Stimulated activated CD8-positive, alpha-beta memory T cell treated with anti-CD3 and anti-CD28 coated beads, Interleukin-4, amount 100 ng/mL, for 4 hours (primary cell): ENCODE data around the gene DDX50.
"Not testable (repeated sequence)": the region's sequence is repeated elsewhere in the genome, so short reads cannot be mapped to it uniquely, and the experiment has no call there.

Source experiments
- DNase-seq, 2 donors: peaks; one replicate each; pipeline ENCODE4 v3.0.0-alpha.2; 2020; ENCODE audit warnings: low read depth in 2 of 2, low spot score in 1 of 2

The DDX50 gene

DNA sequence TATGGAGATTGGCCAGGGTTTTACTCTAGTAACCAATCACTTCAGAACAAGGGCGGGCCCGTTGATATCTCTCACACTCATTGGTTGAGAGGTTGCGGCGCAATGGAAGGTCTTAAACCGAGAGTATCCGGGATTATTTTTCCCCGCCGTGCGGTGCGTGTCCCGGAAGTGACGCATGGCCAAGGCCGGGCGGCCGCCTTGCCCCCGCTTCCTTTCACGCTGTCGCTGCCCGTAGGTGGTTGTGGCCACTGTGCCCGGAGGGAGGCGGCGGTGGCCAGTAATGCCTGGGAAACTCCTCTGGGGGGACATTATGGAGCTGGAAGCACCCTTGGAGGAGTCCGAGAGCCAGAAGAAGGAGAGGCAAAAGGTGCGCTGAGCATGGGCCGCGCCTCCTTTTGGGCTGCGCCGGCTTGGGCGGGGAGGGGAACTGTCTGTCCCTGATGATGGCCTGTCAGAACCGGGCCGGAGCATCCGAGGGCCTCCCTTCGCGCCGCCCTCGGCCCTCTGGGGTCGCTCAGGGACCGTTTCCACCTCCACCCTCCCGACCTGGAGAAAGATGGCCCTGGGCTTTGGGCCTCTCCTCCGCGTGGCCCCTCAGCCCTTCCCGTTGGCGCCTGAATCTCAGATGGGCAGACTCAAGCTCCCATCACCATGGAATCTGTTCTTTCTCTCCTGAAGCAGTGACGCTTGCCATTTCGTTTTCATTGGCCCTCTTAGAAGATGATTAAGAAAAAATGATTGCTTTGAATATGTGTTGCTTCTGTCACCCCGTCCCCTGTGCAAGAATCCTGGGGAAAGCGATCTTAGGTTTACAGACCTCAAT, at the start of gene DDX50:
TSS of gene DDX50 (plus strand) at position 211 of the 823 bp plus-strand sequence. CDS start at position 281, 70 bp downstream.
- DNase-seq = peak; percentile 90 to 94

- no peak for DNase-seq
These were observed 44.8 kb upstream of the DDX50 start for GRCh38 chr10:68856352-68856751.

- DNase-seq = no peak
These were observed 44.1 kb upstream of the DDX50 start for GRCh38 chr10:68857005-68857404.

DNA sequence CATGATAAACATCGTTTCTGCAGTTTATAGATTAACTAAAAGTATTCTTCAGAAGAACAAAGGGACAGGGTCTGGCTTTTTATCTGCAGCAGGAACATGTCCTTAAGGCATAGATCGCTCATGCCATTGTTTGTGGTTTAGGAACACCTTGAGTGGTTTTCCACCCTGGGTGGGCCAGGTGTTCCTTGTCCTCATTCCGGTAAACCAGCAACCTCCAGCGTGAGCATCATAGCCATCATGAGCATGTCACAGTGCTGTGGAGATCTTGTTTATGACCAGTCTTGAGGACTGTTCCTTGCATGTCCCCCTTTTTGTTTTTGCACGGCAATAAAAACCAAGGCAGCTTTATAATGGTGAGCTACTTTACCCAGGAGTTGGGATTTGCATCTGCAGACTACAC, 39.9 kb upstream of the DDX50 start:
- no peak for DNase-seq

DNA sequence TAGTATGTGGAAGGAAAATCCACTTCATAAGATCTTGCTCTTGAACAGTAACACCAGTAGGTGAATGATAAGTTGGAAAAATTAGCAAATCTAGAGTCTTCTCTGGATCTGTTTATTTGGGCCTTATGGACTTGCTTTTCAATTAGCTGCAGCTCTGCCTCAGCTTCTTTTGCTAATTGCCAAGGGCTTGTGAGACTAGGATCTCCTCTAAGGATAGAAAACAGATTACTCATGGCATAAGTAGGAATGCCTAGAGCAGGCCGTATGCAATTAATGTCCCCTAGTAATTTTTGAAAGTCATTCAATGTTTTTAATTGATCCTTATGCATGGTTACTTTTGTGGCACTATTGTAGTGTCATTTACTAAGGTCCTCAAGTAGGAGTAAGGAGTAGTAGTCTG, 36.5 kb upstream of the DDX50 start:
- no peak for DNase-seq

- not testable (repeated sequence) for DNase-seq
These were observed 32.9 kb upstream of the DDX50 start for GRCh38 chr10:68868173-68868572.

DNA sequence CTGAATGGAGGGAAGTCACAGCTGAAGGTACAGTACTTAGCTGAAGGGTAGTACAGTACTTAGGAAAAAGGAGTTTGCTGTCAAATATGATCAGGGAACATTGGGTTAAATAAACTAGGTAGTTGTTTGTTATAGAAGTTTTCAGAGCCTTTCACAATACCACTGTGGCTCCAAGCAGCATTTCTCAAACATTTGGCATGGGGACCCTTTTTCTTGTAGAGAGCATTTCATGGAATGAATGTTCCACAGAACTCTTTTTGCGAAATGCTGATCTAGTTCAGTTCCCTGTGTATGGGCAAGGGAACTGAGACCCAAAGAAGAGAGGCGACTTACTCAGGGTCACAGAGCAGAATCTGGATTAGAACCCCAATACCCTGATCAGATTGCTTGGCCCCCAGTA, 31.5 kb upstream of the DDX50 start:
- DNase-seq = no peak

- DNase-seq = no peak
These were observed 31.1 kb upstream of the DDX50 start for GRCh38 chr10:68870061-68870460.

DNA sequence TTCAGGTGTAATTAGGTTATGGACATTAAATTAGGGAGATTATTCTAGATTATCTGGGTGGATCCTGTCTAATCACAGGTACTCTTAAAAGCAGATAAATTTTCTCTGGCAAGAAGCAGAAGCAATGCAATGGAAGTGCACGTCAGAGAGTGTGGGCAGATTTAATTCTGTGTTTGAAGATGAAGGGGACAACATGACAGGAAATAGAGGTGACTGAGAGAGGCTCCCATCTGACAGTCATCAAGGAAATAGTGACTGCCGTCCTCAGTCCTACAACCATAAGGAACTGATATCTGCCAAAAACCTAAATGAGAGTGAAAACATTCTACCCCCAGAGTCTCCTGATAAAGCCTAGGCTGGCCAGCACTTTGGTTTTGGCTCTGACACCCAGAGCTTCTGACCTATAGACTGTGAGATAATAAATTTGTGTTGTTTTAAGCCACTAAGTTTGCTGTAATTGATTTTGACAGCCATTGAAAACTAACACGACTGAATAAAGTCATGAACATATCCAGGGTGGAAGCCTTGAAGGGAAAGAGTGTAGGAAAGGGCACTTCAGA, 30.5 kb upstream of the DDX50 start:
- DNase-seq = no peak

- DNase-seq = no peak
These were observed 29.9 kb upstream of the DDX50 start for GRCh38 chr10:68871105-68871711.

- no peak for DNase-seq
These were observed 29.3 kb upstream of the DDX50 start for GRCh38 chr10:68871731-68872342.

DNA sequence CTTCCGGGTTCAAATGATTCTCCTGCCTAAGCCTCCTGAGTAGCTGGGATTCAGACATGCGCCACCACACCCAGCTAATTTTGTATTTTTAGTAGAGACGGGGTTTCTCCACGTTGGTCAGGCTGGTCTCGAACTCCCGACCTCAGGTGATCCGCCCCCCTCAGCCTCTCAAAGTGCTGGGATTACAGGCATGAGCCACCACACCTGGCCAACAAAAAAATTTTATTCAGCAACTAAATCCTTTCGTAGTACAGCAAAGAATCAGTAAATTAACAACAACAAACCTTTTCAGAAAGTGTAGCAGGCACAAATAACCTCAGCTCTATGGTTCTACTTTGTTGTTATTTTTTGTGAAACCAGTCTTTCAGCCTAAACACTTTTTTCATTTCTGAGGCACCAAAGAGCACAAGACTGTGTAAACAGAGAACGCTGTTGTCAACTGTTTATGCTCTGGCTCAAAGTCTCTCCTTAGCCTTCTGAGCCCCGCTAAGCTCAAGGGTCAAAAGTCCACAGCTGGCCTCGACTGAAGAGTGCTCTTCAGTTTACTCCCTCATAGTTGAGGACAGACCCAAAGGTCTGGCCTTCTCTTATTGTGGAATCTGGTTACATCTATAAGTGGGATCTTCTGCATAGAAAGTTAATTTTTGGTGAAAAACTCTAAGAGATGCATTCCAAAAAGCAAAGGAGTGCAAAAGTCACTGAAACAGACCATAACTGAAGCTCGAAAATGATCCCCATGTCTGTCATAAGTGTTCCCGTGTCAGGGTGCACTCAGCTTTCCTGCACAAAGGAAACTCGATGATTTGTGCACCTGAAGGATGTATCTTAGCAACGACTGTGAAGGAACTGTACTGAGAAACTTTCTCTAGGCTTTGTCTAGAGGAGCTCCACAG, 24.6 kb upstream of the DDX50 start:
- DNase-seq = no peak

- DNase-seq = no peak
These were observed 23.5 kb upstream of the DDX50 start for GRCh38 chr10:68877482-68878110.

DNA sequence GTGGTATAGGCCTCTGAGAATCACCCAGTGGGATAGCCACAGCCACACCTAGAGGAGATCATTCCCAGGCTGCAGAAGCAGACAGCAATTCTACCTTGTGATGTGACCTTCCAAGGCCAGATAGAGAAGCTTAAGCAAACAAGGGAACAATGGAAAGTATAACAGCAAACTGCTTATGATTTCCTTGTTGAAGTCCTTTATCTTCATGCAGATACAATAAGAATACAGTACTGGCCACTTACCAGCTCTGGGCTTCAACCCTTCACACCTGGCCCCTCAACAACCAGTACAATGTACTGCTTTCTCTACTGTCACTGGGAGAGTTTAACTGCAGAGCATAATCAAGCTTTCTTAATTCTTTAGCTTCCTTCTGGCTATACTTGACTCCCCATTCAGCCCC, 22.6 kb upstream of the DDX50 start:
- no peak for DNase-seq

GRCh38 chr10:68879628-68880027, 21.5 kb upstream of the DDX50 start:
- DNase-seq = no peak

DNA sequence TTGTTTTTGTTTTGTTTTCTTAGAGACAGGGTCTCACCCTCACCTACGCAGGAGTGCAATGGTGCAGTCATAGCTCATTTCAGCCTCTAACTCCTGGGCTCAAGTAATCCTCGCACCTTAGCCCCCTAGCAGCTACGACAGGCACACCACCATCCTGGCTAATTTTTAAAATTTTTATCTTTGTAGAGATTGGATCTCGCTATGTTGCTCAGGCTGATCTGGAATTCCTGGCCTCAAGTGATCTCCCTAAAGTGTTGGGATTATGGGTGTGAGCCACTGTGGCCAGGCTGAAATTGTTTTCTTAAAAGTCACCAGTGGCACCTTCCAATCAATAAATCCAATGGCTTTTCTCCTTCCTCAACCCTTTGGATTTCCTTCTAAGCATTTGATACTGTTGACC, 20.9 kb upstream of the DDX50 start:
- DNase-seq = no peak

DNA sequence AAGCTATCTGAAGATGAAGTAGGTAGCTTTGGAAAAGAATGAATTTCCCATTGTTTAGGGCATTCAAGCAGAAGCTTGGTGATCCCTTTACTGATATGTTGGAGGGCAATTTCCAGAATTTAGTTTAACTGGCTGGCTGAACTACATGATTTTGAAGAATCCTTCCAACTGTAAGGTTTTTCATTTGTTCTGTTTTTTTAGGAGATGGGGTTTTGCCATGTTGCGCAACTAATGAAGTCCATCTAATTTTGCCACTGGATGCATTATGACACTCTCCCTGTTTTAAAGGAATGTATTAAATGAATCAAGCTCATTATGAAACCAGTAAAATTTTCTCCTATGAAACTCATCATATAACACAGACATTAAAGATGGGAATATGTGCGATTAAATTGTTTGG, 6.1 kb upstream of the DDX50 start:
- DNase-seq = no peak

GRCh38 chr10:68897336-68897741, 3.8 kb upstream of the DDX50 start:
- DNase-seq = no peak

GRCh38 chr10:68899186-68899745, 1.8 kb upstream of the DDX50 start:
- no peak for DNase-seq

GRCh38 chr10:68900427-68901104, 549 bp upstream of the DDX50 start:
- no peak for DNase-seq
